ENCODE measurements around the gene ANAPC16.
"Not testable (repeated sequence)": the region's sequence is repeated elsewhere in the genome, so short reads cannot be mapped to it uniquely, and the experiment has no call there.

ANAPC16 gene

GRCh38 chr10:72177454-72177853 is 38.4 kb upstream of the ANAPC16 start:
- no peak overlapping the region for H3K4me3 ChIP-seq (ENCODE audit: low read depth, low read length)
- peaks cover 7% of the 10 kb centered on the region for H3K36me3 ChIP-seq (ENCODE audit: insufficient read depth, low read length)
- no peak overlapping the region for H3K27ac ChIP-seq (ENCODE audit: low read depth, low read length)
- H2AFZ ChIP-seq (ENCODE audit: low read length, unreplicated experiment) = no peak overlapping the region
- no peaks in the 10 kb centered on the region for H3K79me2 ChIP-seq (ENCODE audit: control insufficient read depth, insufficient read depth, low read length, unreplicated experiment)
- no peaks in the 10 kb centered on the region for H3K27me3 ChIP-seq (ENCODE audit: insufficient read depth, low read length)
- H3K4me1 ChIP-seq (ENCODE audit: control insufficient read depth, insufficient read depth, low read length, unreplicated experiment) = peaks cover 30% of the 10 kb centered on the region

GRCh38 chr10:72184156-72184555 is 31.7 kb upstream of the ANAPC16 start:
- no peak overlapping the region for H3K27ac ChIP-seq (ENCODE audit: low read depth, low read length)
- H3K27me3 ChIP-seq (ENCODE audit: insufficient read depth, low read length) = no peaks in the 10 kb centered on the region
- no peak overlapping the region for H3K4me3 ChIP-seq (ENCODE audit: low read depth, low read length)
- H3K36me3 ChIP-seq (ENCODE audit: insufficient read depth, low read length) = peaks cover 23% of the 10 kb centered on the region
- no peak overlapping the region for H2AFZ ChIP-seq (ENCODE audit: low read length, unreplicated experiment)
- no peaks in the 10 kb centered on the region for H3K79me2 ChIP-seq (ENCODE audit: control insufficient read depth, insufficient read depth, low read length, unreplicated experiment)
- peaks cover 9% of the 10 kb centered on the region for H3K4me1 ChIP-seq (ENCODE audit: control insufficient read depth, insufficient read depth, low read length, unreplicated experiment)

DNA sequence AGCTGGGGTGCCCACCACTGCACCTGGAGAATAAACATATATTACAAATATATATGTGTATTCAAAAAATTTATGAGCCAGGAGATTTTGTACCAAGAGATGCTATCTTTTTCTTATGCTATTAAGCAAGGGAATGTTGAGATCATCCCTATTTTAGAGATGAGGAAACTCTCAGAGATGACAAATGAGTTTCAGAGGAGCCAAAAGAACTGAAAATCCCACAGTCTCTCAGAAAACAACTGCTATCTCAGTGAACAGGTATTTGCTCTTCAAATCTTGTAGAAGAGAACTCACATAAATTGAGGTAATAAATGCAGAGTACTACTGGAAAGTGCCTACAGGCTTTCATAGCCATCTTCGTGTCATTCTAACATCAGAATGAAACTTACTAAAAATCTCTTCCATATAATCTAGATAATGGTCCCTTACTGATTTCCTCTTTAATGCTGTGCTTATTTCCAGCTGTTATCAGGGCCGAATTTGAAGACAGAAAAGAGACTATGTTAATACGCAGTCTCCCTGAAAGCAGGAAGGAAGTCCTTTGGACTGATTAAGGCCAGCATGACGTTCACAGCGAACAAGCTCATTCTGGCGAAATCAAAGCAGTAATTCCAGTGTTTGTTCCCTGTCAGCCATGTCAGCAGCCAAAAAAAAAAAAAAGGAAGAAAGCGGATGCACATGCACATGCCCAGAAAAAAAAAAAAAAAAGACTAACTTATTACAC is 29.4 kb upstream of the ANAPC16 start:
- H2AFZ ChIP-seq (ENCODE audit: low read length, unreplicated experiment) = peak overlapping the region; percentile 85
- no peaks in the 10 kb centered on the region for H3K27me3 ChIP-seq (ENCODE audit: insufficient read depth, low read length)
- peaks cover 19% of the 10 kb centered on the region for H3K36me3 ChIP-seq (ENCODE audit: insufficient read depth, low read length)
- H3K4me1 ChIP-seq (ENCODE audit: control insufficient read depth, insufficient read depth, low read length, unreplicated experiment) = peaks cover 9% of the 10 kb centered on the region
- peak overlapping the region; percentile 92 for H3K27ac ChIP-seq (ENCODE audit: low read depth, low read length)
- H3K79me2 ChIP-seq (ENCODE audit: control insufficient read depth, insufficient read depth, low read length, unreplicated experiment) = no peaks in the 10 kb centered on the region
- peak overlapping the region; percentile 57 for H3K4me3 ChIP-seq (ENCODE audit: low read depth, low read length)

GRCh38 chr10:72186982-72187330 is 28.9 kb upstream of the ANAPC16 start:
- peak overlapping the region; percentile 92 for H3K27ac ChIP-seq (ENCODE audit: low read depth, low read length)

DNA sequence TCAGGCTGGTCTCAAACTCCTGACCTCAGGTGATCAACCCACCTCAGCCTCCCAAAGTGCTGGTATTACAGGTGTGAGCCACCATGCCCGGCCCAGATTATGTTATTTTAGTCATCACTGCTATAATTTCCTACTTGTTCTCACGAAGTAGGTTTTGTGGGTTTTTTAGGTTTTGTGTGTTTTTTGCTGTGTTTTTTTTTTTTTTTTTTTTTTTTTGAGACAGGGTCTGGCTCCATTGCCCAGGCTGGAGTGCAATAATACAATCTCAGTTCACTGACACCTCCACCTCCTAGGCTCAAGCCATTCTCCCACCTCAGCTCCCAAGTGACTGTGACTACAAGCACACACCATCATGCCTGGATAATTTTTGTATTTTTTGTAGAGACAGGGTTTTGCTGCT is 20.9 kb upstream of the ANAPC16 start:
- peaks cover 5% of the 10 kb centered on the region; the same call in 1 of the 2 replicates for H3K36me3 ChIP-seq (ENCODE audit: insufficient read depth, low read length)
- no peak overlapping the region for H3K4me3 ChIP-seq (ENCODE audit: low read depth, low read length)

More at GRCh38 chr10:72186982-72187330, 28.9 kb upstream of the ANAPC16 start:
- H3K27me3 ChIP-seq (ENCODE audit: insufficient read depth, low read length) = no peaks in the 10 kb centered on the region
- H3K4me3 ChIP-seq (ENCODE audit: low read depth, low read length) = peak overlapping the region; percentile 57
- peak overlapping the region; percentile 51 for H2AFZ ChIP-seq (ENCODE audit: low read length, unreplicated experiment)
- H3K79me2 ChIP-seq (ENCODE audit: control insufficient read depth, insufficient read depth, low read length, unreplicated experiment) = no peaks in the 10 kb centered on the region
- H3K36me3 ChIP-seq (ENCODE audit: insufficient read depth, low read length) = peaks cover 19% of the 10 kb centered on the region
- H3K4me1 ChIP-seq (ENCODE audit: control insufficient read depth, insufficient read depth, low read length, unreplicated experiment) = peaks cover 9% of the 10 kb centered on the region

DNA sequence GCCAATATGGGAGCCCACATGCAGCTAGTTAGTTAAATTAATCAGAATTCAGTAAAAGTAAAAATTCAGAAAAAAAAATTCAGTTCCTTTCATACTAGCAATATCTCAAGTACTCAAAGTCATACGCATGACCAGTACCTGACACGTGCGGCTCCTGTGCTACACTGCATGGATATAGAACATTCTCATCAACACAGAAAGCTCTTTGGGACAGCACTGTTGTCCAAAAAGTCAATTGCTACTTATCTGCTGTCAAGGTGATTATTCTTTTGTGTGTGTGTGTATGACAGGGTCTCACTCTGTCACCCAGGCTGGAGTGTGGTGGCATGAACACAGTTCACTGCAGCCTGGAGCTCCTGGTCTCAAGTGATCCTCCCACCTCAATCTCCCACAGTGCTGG is 14.9 kb upstream of the ANAPC16 start:
- no peak overlapping the region for H3K4me3 ChIP-seq (ENCODE audit: low read depth, low read length)
- H2AFZ ChIP-seq (ENCODE audit: low read length, unreplicated experiment) = no peak overlapping the region
- no peak overlapping the region for H3K27ac ChIP-seq (ENCODE audit: low read depth, low read length)
- peaks cover 13% of the 10 kb centered on the region for H3K36me3 ChIP-seq (ENCODE audit: insufficient read depth, low read length)
- H3K27me3 ChIP-seq (ENCODE audit: insufficient read depth, low read length) = no peaks in the 10 kb centered on the region
- H3K4me1 ChIP-seq (ENCODE audit: control insufficient read depth, insufficient read depth, low read length, unreplicated experiment) = peaks cover 8% of the 10 kb centered on the region
- H3K79me2 ChIP-seq (ENCODE audit: control insufficient read depth, insufficient read depth, low read length, unreplicated experiment) = no peaks in the 10 kb centered on the region

More for the DNA sequence above, 20.9 kb upstream of the ANAPC16 start:
- Histone ChIP-seq H3K4me1 (ENCODE audit: control insufficient read depth, insufficient read depth, low read length, unreplicated experiment) (no peaks in the 10 kb centered on the region), H3K27ac (ENCODE audit: low read depth, low read length) (no peak overlapping the region), H2AFZ (ENCODE audit: low read length, unreplicated experiment) (no peak overlapping the region), H3K79me2 (ENCODE audit: control insufficient read depth, insufficient read depth, low read length, unreplicated experiment) (no peaks in the 10 kb centered on the region), H3K27me3 (ENCODE audit: insufficient read depth, low read length) (no peaks in the 10 kb centered on the region)

DNA sequence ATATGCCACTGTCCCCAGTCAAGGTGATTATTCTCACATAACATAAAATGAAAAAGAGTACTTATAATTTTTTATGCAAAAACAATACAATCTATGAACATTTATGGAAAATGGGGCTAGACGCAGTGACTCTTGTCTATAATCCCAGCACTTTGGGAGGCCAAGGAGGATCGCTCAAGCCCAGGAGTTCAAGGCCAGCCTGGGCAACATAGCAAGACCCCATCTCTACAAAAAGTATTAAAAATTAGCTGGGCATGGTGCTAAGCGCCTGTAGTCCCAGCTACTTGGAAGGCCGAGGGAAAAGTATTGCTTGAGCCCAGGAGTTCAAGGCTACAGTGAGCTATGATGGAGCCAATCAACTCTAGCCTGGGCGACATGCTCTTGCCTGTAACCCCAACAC is 14.5 kb upstream of the ANAPC16 start:
- Histone ChIP-seq H3K4me1 (ENCODE audit: control insufficient read depth, insufficient read depth, low read length, unreplicated experiment) (peaks cover 8% of the 10 kb centered on the region), H2AFZ (ENCODE audit: low read length, unreplicated experiment) (no peak overlapping the region), H3K27ac (ENCODE audit: low read depth, low read length) (no peak overlapping the region), H3K27me3 (ENCODE audit: insufficient read depth, low read length) (no peaks in the 10 kb centered on the region), H3K36me3 (ENCODE audit: insufficient read depth, low read length) (peaks cover 13% of the 10 kb centered on the region), H3K79me2 (ENCODE audit: control insufficient read depth, insufficient read depth, low read length, unreplicated experiment) (no peaks in the 10 kb centered on the region), H3K4me3 (ENCODE audit: low read depth, low read length) (no peak overlapping the region)

DNA sequence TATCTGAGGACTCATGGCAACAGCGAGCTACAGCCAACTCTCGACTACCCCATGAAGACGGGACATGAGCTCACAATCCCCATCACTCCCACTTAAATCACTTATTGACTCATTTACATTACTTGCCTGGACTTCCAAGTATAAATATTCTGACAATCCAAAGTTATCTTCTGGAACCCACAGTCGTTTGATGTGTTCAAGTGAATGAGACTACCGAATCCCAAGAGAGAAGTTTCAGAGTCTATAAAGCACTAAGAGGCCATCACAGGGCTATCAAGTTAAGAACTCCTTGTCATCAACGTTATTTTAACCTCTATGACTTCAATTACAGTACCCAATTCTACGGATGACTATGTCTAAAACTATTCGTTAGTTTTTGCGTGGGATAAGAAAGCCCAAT is 11.5 kb upstream of the ANAPC16 start:
- Histone ChIP-seq H2AFZ (ENCODE audit: low read length, unreplicated experiment) (no peak overlapping the region), H3K27ac (ENCODE audit: low read depth, low read length) (peak overlapping the region; percentile 58), H3K4me3 (ENCODE audit: low read depth, low read length) (no peak overlapping the region), H3K36me3 (ENCODE audit: insufficient read depth, low read length) (peaks cover 9% of the 10 kb centered on the region), H3K4me1 (ENCODE audit: control insufficient read depth, insufficient read depth, low read length, unreplicated experiment) (peaks cover 8% of the 10 kb centered on the region), H3K27me3 (ENCODE audit: insufficient read depth, low read length) (no peaks in the 10 kb centered on the region), H3K79me2 (ENCODE audit: control insufficient read depth, insufficient read depth, low read length, unreplicated experiment) (no peaks in the 10 kb centered on the region)

GRCh38 chr10:72204724-72205123 is 11.1 kb upstream of the ANAPC16 start:
- H3K4me1 ChIP-seq (ENCODE audit: control insufficient read depth, insufficient read depth, low read length, unreplicated experiment) = peaks cover 8% of the 10 kb centered on the region
- peaks cover 9% of the 10 kb centered on the region for H3K36me3 ChIP-seq (ENCODE audit: insufficient read depth, low read length)
- H3K4me3 ChIP-seq (ENCODE audit: low read depth, low read length) = no peak overlapping the region
- no peaks in the 10 kb centered on the region for H3K79me2 ChIP-seq (ENCODE audit: control insufficient read depth, insufficient read depth, low read length, unreplicated experiment)
- H3K27ac ChIP-seq (ENCODE audit: low read depth, low read length) = peak overlapping the region; percentile 58
- H3K27me3 ChIP-seq (ENCODE audit: insufficient read depth, low read length) = no peaks in the 10 kb centered on the region
- no peak overlapping the region for H2AFZ ChIP-seq (ENCODE audit: low read length, unreplicated experiment)

GRCh38 chr10:72206511-72207229 is 9.1 kb upstream of the ANAPC16 start:
- Histone ChIP-seq H2AFZ (ENCODE audit: low read length, unreplicated experiment) (no peak overlapping the region), H3K36me3 (ENCODE audit: insufficient read depth, low read length) (peaks cover 5% of the 10 kb centered on the region), H3K27ac (ENCODE audit: low read depth, low read length) (no peak overlapping the region), H3K4me3 (ENCODE audit: low read depth, low read length) (no peak overlapping the region), H3K79me2 (ENCODE audit: control insufficient read depth, insufficient read depth, low read length, unreplicated experiment) (no peaks in the 10 kb centered on the region), H3K27me3 (ENCODE audit: insufficient read depth, low read length) (no peaks in the 10 kb centered on the region), H3K4me1 (ENCODE audit: control insufficient read depth, insufficient read depth, low read length, unreplicated experiment) (peaks cover 8% of the 10 kb centered on the region)

DNA sequence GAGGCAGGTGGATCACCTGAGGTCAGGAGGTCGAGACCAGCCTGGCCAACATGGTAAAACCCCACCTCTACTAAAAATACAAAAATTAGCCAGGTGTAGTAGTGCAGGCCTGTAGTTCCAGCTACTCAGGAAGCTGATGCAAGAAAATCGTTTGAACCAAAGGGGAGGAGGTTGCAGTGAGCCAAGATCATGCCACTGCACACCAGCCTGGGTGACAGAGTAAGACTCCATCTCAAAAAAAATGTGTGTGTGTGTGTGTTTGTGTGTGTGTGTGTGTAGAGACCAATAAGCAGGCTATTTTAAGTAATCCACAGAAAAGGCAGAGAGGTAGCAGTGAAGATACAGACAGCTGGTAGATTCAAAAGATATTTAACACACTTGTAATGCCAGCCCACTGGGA is 7.3 kb upstream of the ANAPC16 start:
- H3K27ac ChIP-seq (ENCODE audit: low read depth, low read length); H2AFZ ChIP-seq (ENCODE audit: low read length, unreplicated experiment); H3K4me3 ChIP-seq (ENCODE audit: low read depth, low read length); H3K79me2 ChIP-seq (ENCODE audit: control insufficient read depth, insufficient read depth, low read length, unreplicated experiment); H3K36me3 ChIP-seq (ENCODE audit: insufficient read depth, low read length); H3K27me3 ChIP-seq (ENCODE audit: insufficient read depth, low read length); H3K4me1 ChIP-seq (ENCODE audit: control insufficient read depth, insufficient read depth, low read length, unreplicated experiment): not testable (repeated sequence)

Data from ACC112 (cell line).